SH-SY5Y (cell line): ENCODE data around the gene PCGF3.

Experiments used
- GATA2 ChIP-seq: IDR thresholded peaks from 2 replicates; pipeline ENCODE4 v1.6.1; 2011; ENCODE audit warnings: mild to moderate bottlenecking, low read depth, low read length
- GATA3 ChIP-seq: IDR thresholded peaks from 2 replicates; pipeline ENCODE4 v1.6.1; 2011; ENCODE audit warnings: low read depth, mild to moderate bottlenecking, low read length, moderate library complexity

Gene PCGF3

GRCh38 chr4:685679-686412, 19.8 kb upstream of the PCGF3 start:
- TF ChIP-seq GATA3 (no peak), GATA2 (no peak)

- TF ChIP-seq GATA3 (no peak), GATA2 (no peak)
Measured at GRCh38 chr4:686413-687040, 19.1 kb upstream of the PCGF3 start.

GRCh38 chr4:687048-687970, 18.3 kb upstream of the PCGF3 start:
- TF ChIP-seq GATA3: no peak
- no peak for TF ChIP-seq GATA2

- TF ChIP-seq GATA3 (no peak), GATA2 (no peak)
Measured at GRCh38 chr4:687971-688853, 17.4 kb upstream of the PCGF3 start.

GRCh38 chr4:688854-689681, 16.6 kb upstream of the PCGF3 start, which contains the start of gene SLC49A3:
TSS of gene SLC49A3 (minus strand) at chr4:689151. CDS start at chr4:689127, 24 bp downstream.
- TF ChIP-seq GATA3: no peak
- TF ChIP-seq GATA2: no peak

- no peak for TF ChIP-seq GATA3
- TF ChIP-seq GATA2: no peak
Measured at GRCh38 chr4:689723-690122, 15.9 kb upstream of the PCGF3 start.

- TF ChIP-seq GATA2 (no peak), GATA3 (no peak)
Measured at GRCh38 chr4:692771-693554, 12.7 kb upstream of the PCGF3 start.

- no peak for TF ChIP-seq GATA3
- TF ChIP-seq GATA2: no peak
Measured at GRCh38 chr4:699816-700580, 5.6 kb upstream of the PCGF3 start.

GRCh38 chr4:700587-701264, 4.9 kb upstream of the PCGF3 start:
- no peak for TF ChIP-seq GATA2
- TF ChIP-seq GATA3: no peak

- TF ChIP-seq GATA3 (no peak), GATA2 (no peak)
Measured at GRCh38 chr4:702618-703048, 3.0 kb upstream of the PCGF3 start.
